Thoracic aorta (tissue), 2 donors: ENCODE measurements around the gene MAN2A2. TPM values are rescaled to one million over a fixed set of nuclear protein-coding genes. Genes with fewer than 3 reads are reported as not detected.
A peak's percentile ranks its signal among the peaks of the same experiment; 100 is the strongest.
"Not testable (repeated sequence)": the region's sequence is repeated elsewhere in the genome, so short reads cannot be mapped to it uniquely, and the experiment has no call there.

Experiments
- ATAC-seq: fragments of 150-250 bp; one replicate; pipeline ENCODE4 v1.8.0; 2017; ENCODE audit warnings: low read depth; ENCODE audit not compliant: insufficient number of reproducible peaks, low FRiP score
- DNase-seq: peaks from one replicate; pipeline ENCODE4 v3.0.0-alpha.2; 2020; ENCODE audit warnings: low spot score
- H3K27ac ChIP-seq, 2 donors: fragments of 200-600 bp; sonication (generic); 1 replicate in 1 of 2; 2 replicates in 1 of 2; pipeline ENCODE4 v1.5.1; 2016; ENCODE audit warnings: mild to moderate bottlenecking in 2 of 2, moderate library complexity in 2 of 2
- H3K27me3 ChIP-seq: fragments of 200-600 bp; sonication (generic); replicated peaks from 2 replicates; pipeline ENCODE4 v1.6.0; 2016; ENCODE audit warnings: mild to moderate bottlenecking; ENCODE audit not compliant: insufficient read depth
- H3K36me3 ChIP-seq: fragments of 200-600 bp; sonication (generic); one replicate; pipeline ENCODE4 v1.5.1; 2016
- H3K4me1 ChIP-seq, 2 donors: fragments of 200-600 bp; sonication (generic); 1 replicate in 1 of 2; 2 replicates in 1 of 2; pipeline versions ENCODE4 v1.5.1 to v1.6.0; 2016; ENCODE audit warnings: low read depth in 2 of 2, mild to moderate bottlenecking in 1 of 2; ENCODE audit not compliant: control insufficient read depth in 1 of 2
- H3K4me3 ChIP-seq: fragments of 200-600 bp; sonication (generic); 2 replicates; pipeline ENCODE4 v1.5.1; 2016; ENCODE audit warnings: mild to moderate bottlenecking
- H3K9me3 ChIP-seq: fragments of 200-600 bp; sonication (generic); 2 replicates; pipeline ENCODE4 v1.5.1; 2016
- CTCF ChIP-seq: fragments of 200-600 bp; sonication (generic); IDR thresholded peaks from one replicate; pipeline ENCODE4 v1.5.1; 2019; ENCODE audit warnings: antibody characterized with exemption
- total RNA-seq, 2 donors: library from RNA; depleted of rRNA; stranded (reverse); fragments of >200 nt; gene quantifications; one replicate each; pipeline versions ENCODE4 v1.1.0 to v1.2.3, GENCODE V29; 2016

Gene MAN2A2
- total RNA-seq, 2 donors from 2014 or later = 59.7 to 68.4 TPM

GRCh38 chr15:90893175-90894090, 9.7 kb upstream of the MAN2A2 start:
- ATAC-seq = no peak

GRCh38 chr15:90895571-90896117, 7.5 kb upstream of the MAN2A2 start:
- DNase-seq (no peak), ATAC-seq (no peak)
- Histone ChIP-seq H3K36me3 (peaks cover 40% of the 10 kb centered on the region), H3K27me3 (no peaks in the 10 kb centered on the region), H3K4me1 (no peaks in the 10 kb centered on the region), H3K4me3 (no peak overlapping the region), H3K27ac (no peak overlapping the region), H3K9me3 (no peaks in the 10 kb centered on the region)
- TF ChIP-seq CTCF = no peak

More at GRCh38 chr15:90893175-90894090, 9.7 kb upstream of the MAN2A2 start:
- Histone ChIP-seq H3K27ac (no peak overlapping the region), H3K4me3 (no peak overlapping the region), H3K4me1 (no peaks in the 10 kb centered on the region), H3K36me3 (peaks cover 50% of the 10 kb centered on the region), H3K27me3 (no peaks in the 10 kb centered on the region), H3K9me3 (no peaks in the 10 kb centered on the region)
- no peak for TF ChIP-seq CTCF
- no peak for DNase-seq

- not testable (repeated sequence) for ATAC-seq, H3K9me3 ChIP-seq, H3K4me1 ChIP-seq, H3K27me3 ChIP-seq, DNase-seq, H3K27ac ChIP-seq, H3K4me3 ChIP-seq
- H3K36me3 ChIP-seq = peaks cover 27% of the 10 kb centered on the region
These were observed 5.9 kb upstream of the MAN2A2 start for GRCh38 chr15:90897131-90897655.

- Histone ChIP-seq H3K9me3 (no peaks in the 10 kb centered on the region), H3K27ac (peak overlapping the region; percentile 80 to 86), H3K4me1 (peaks cover 15 to 19% of the 10 kb centered on the region in 2 donors), H3K36me3 (peaks cover 14% of the 10 kb centered on the region), H3K27me3 (no peaks in the 10 kb centered on the region), H3K4me3 (peak overlapping the region; percentile 76)
- DNase-seq = no peak
- no peak for TF ChIP-seq CTCF
- no peak for ATAC-seq
These were observed 1.7 kb upstream of the MAN2A2 start for GRCh38 chr15:90901175-90902039.

- TF ChIP-seq CTCF = peak; percentile 62
- Histone ChIP-seq H3K27ac (peak overlapping the region; percentile 80 to 86), H3K4me3 (peak overlapping the region; percentile 76), H3K36me3 (peaks cover 22% of the 10 kb centered on the region), H3K9me3 (no peaks in the 10 kb centered on the region), H3K4me1 (peaks cover 15 to 19% of the 10 kb centered on the region in 2 donors), H3K27me3 (no peaks in the 10 kb centered on the region)
- ATAC-seq (peak; percentile 54), DNase-seq (no peak)
These were observed 862 bp upstream of the MAN2A2 start for GRCh38 chr15:90902040-90902839.
